OCI-LY7 (cell line): ENCODE data around the gene CNTN5. TPM values are rescaled to one million over a fixed set of nuclear protein-coding genes. Genes with fewer than 3 reads are reported as not detected.

ENCODE experiments used
- BruUV-seq: library from RNA; stranded (reverse); fragments of 400-500 nt; replicated peaks from 2 replicates; lab custom pipeline; 2021; lab: Mats Ljungman, UMichigan
- CTCF ChIA-PET: fragments of 300-600 bp; sonication (Branson Sonifier 250); formaldehyde crosslinking; loops from one replicate; lab custom pipeline; 2022; ENCODE audit warnings: antibody characterized with exemption; ENCODE audit not compliant: unreplicated experiment; lab: Charles Lee
- POLR2A ChIA-PET: fragments of 300-600 bp; sonication (Branson Sonifier 250); formaldehyde crosslinking; loops from one replicate; lab custom pipeline; 2022; ENCODE audit warnings: antibody characterized with exemption; lab: Charles Lee
- DNase-seq: peaks from one replicate; pipeline ENCODE4 v3.0.0-alpha.2; 2015; ENCODE audit warnings: low spot score
- H2AFZ ChIP-seq: fragments of 200-600 bp; sonication (generic), shearing (Covaris generic); 2 replicates; pipeline ENCODE4 v1.6.1; 2014; ENCODE audit warnings: mild to moderate bottlenecking, antibody characterized with exemption, low read length, moderate library complexity
- H3K27ac ChIP-seq: fragments of 200-600 bp; sonication (generic); 2 replicates; pipeline ENCODE4 v1.5.1; 2014; ENCODE audit warnings: mixed run types, low read depth, mild to moderate bottlenecking, moderate library complexity, low read length, inconsistent platforms; ENCODE audit not compliant: poor library complexity, severe bottlenecking
- H3K36me3 ChIP-seq: fragments of 200-600 bp; sonication (generic); 2 replicates; pipeline ENCODE4 v1.6.1; 2014; ENCODE audit warnings: mild to moderate bottlenecking, antibody characterized with exemption, low read length, moderate library complexity, mixed read lengths; ENCODE audit not compliant: insufficient read depth
- H3K4me1 ChIP-seq: fragments of 200-600 bp; sonication (generic); 2 replicates; pipeline ENCODE4 v1.5.1; 2014; ENCODE audit warnings: mild to moderate bottlenecking, low read length; ENCODE audit not compliant: insufficient read depth, poor library complexity, severe bottlenecking
- H3K4me2 ChIP-seq: fragments of 200-600 bp; sonication (generic); 2 replicates; pipeline ENCODE4 v1.6.1; 2014; ENCODE audit warnings: mild to moderate bottlenecking, low read length
- H3K4me3 ChIP-seq: fragments of 200-600 bp; sonication (generic); 2 replicates; pipeline ENCODE4 v1.5.1; 2014; ENCODE audit warnings: mild to moderate bottlenecking, low read depth, low read length; ENCODE audit not compliant: poor library complexity, severe bottlenecking
- H3K79me2 ChIP-seq: fragments of 200-600 bp; sonication (generic); 2 replicates; pipeline ENCODE4 v1.6.1; 2016; ENCODE audit warnings: low read depth, mild to moderate bottlenecking, low read length, moderate library complexity, mixed read lengths; ENCODE audit not compliant: insufficient read depth
- H3K9me2 ChIP-seq: fragments of 200-600 bp; sonication (generic); 2 replicates; pipeline ENCODE4 v1.6.1; 2016; ENCODE audit warnings: mild to moderate bottlenecking, low read length, mixed read lengths; ENCODE audit not compliant: insufficient read depth
- H3K9me3 ChIP-seq: fragments of 200-600 bp; sonication (generic); 2 replicates; pipeline ENCODE4 v1.6.1; 2014; ENCODE audit warnings: mild to moderate bottlenecking, mixed run types, low read length, mixed read lengths
- H4K20me1 ChIP-seq: fragments of 200-600 bp; sonication (generic); 2 replicates; pipeline ENCODE4 v1.6.1; 2014; ENCODE audit warnings: mild to moderate bottlenecking, antibody characterized with exemption, low read length, moderate library complexity, mixed read lengths; ENCODE audit not compliant: insufficient read depth
- CTCF ChIP-seq: fragments of 200-600 bp; sonication (generic); conservative IDR thresholded peaks from 2 replicates; pipeline ENCODE4 v1.5.1; 2014; ENCODE audit warnings: mild to moderate bottlenecking, antibody characterized with exemption, low read length, moderate library complexity, mixed read lengths
- EZH2phosphoT487 ChIP-seq: fragments of 200-600 bp; sonication (generic); IDR thresholded peaks from 2 replicates; pipeline ENCODE4 v1.6.1; 2018; ENCODE audit warnings: low read depth, borderline replicate concordance, mild to moderate bottlenecking, mixed run types, antibody characterized with exemption, low read length, moderate library complexity, mixed read lengths
- intact Hi-C: fragments of 100-400 bp; cut with micrococcal nuclease; formaldehyde crosslinking; loops from one replicate; pipeline ENCODE4 v1.10.0; 2022; ENCODE audit not compliant: unreplicated experiment
- total RNA-seq, 2 experiments: library from RNA; depleted of rRNA in 1 of 2; stranded (reverse); fragments of >200 nt in 1 of 2; shearing (Covaris generic) in 1 of 2; gene quantifications; 2 replicates each; pipeline ENCODE4 v1.2.3, GENCODE V29; 2014 to 2022

The CNTN5 gene
- total RNA-seq, 2 experiments from 2014 or later = not detected

GRCh38 chr11:99424313-99425084 lies 403.8 kb downstream of the CNTN5 start:
- ChIA-PET CTCF (no interaction called here), POLR2A (interaction anchor here (0.6 kb wide), 1 partner anchor 12 kb away, joined by 3 read pairs; no protein-coding TSS in a partner anchor)

GRCh38 chr11:99425596-99425995 lies 404.8 kb downstream of the CNTN5 start:
- POLR2A ChIA-PET = interaction anchor here (0.6 kb wide), 1 partner anchor 26 kb away, joined by 5 read pairs; no protein-coding TSS in a partner anchor
- Histone ChIP-seq H3K4me2 (no peak overlapping the region), H2AFZ (no peak overlapping the region), H3K27ac (no peak overlapping the region), H4K20me1 (no peaks in the 10 kb centered on the region), H3K36me3 (no peaks in the 10 kb centered on the region), H3K79me2 (no peaks in the 10 kb centered on the region), H3K4me1 (no peaks in the 10 kb centered on the region), H3K9me2 (no peaks in the 10 kb centered on the region), H3K9me3 (no peaks in the 10 kb centered on the region), H3K4me3 (no peak overlapping the region)
- no peak for DNase-seq
- CTCF ChIA-PET = no interaction called here
- intact Hi-C loops = no loop called here
- BruUV-seq = no TSS peak
- no peak for TF ChIP-seq CTCF
- TF ChIP-seq EZH2phosphoT487 = no peak

More at GRCh38 chr11:99424313-99425084, 403.8 kb downstream of the CNTN5 start:
- Histone ChIP-seq H3K27ac (no peak overlapping the region), H2AFZ (no peak overlapping the region), H3K9me3 (no peaks in the 10 kb centered on the region), H4K20me1 (no peaks in the 10 kb centered on the region), H3K79me2 (no peaks in the 10 kb centered on the region), H3K36me3 (no peaks in the 10 kb centered on the region), H3K4me2 (no peak overlapping the region), H3K4me3 (no peak overlapping the region), H3K9me2 (no peaks in the 10 kb centered on the region), H3K4me1 (no peaks in the 10 kb centered on the region)
- BruUV-seq = no TSS peak
- TF ChIP-seq EZH2phosphoT487 = no peak
- TF ChIP-seq CTCF = no peak
- intact Hi-C loops = no loop called here
- DNase-seq = no peak

- intact Hi-C loops = no loop called here
- no TSS peak for BruUV-seq
- no peaks in the 10 kb centered on the region for H3K9me2 ChIP-seq
- H3K4me3 ChIP-seq = no peak overlapping the region
- H3K4me1 ChIP-seq = no peaks in the 10 kb centered on the region
- H3K9me3 ChIP-seq = no peaks in the 10 kb centered on the region
- TF ChIP-seq EZH2phosphoT487 (no peak), CTCF (no peak)
- H2AFZ ChIP-seq = no peak overlapping the region
- H4K20me1 ChIP-seq = no peaks in the 10 kb centered on the region
- POLR2A ChIA-PET = interaction anchor here (0.7 kb wide), 1 partner anchor 1907 kb away, joined by 3 read pairs; no protein-coding TSS in a partner anchor
- no peaks in the 10 kb centered on the region for H3K79me2 ChIP-seq
- H3K36me3 ChIP-seq = no peaks in the 10 kb centered on the region
- no peak overlapping the region for H3K27ac ChIP-seq
- DNase-seq = no peak
- CTCF ChIA-PET = no interaction called here
- H3K4me2 ChIP-seq = no peak overlapping the region
These were observed 411.9 kb downstream of the CNTN5 start for GRCh38 chr11:99432677-99433076.
